NCI-H2171 (cell line): ENCODE results near the gene SALL3.

Source experiments
- DNase-seq: peaks from one replicate; lab custom pipeline; 2025; lab: John Stamatoyannopoulos, UW

The SALL3 gene

DNA sequence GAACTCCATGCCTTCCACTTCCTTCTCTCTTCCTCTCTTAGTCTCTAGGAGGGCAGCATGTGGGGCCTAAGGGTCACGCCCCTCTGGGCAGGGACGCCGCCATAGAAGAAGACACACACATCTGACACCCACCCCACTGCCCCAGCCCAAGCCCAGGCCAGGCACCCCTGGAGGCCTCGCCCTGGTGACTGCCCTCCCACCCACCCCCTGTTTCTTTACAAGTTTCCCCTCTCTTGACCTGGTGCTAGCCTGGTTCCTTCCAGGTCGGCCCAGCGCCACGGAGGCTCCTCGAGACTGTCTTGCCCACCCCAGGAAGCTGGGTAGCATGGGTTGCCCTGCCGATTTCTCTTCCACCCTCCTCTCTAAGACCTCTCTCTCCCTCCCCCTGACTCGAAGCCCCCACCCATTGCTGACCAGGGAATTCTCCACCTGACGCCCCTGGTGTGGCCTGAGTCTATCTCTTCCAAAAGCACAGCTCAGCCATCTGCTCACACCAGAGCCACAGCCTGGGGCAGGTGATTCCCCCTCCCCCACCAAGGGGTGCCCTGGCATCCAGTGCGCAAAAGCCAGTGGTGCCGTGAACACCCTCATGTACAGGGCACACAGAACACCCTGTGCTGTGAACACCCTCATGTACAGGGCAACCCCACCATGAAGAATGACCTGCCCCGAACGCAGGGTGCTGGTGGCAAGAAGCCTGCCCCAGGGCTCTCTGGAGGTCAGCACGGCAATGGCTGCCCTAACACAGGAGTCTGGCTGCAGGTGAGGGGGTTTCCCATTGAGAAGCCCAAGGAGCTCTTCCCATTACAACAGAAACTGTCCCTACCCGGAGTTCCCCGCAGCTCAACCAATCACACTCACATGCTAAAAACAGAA, 13.5 kb upstream of the SALL3 start:
- no peak for DNase-seq

DNA sequence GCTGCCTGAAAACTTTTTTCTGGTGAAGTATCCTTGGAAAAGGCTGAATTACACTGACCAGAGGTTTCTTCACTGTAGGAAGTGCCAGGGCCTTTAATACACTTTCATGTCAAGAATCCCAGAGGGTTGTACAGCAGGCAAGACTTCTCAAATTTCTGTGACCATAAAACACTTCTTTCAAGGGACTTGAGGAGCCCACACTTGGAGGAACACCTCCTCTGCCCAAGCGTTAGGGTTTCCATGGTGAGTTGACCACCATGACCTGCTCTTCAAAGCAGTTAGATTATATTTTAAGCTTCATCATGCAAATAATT, 12.9 kb upstream of the SALL3 start:
- DNase-seq, result no peak

DNA sequence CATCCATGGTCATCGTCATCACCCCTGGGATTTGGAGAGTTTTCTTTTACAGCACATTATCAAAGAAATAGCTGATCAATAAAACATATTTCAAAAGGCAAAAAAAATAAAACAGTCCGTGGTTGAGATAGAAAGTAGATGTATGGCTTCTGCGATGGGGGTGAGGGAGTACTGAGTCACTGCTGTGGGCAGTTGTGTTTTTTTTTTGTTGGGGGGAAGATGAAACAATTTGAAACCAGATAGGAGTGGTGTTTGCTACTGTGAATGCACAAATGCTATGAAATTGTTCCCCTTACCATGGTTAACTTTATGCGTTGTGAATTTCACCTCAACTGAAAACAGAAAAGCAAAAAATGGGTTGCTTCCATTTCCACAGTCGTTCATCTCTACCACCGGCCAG, 11.9 kb upstream of the SALL3 start:
- no peak for DNase-seq

DNA sequence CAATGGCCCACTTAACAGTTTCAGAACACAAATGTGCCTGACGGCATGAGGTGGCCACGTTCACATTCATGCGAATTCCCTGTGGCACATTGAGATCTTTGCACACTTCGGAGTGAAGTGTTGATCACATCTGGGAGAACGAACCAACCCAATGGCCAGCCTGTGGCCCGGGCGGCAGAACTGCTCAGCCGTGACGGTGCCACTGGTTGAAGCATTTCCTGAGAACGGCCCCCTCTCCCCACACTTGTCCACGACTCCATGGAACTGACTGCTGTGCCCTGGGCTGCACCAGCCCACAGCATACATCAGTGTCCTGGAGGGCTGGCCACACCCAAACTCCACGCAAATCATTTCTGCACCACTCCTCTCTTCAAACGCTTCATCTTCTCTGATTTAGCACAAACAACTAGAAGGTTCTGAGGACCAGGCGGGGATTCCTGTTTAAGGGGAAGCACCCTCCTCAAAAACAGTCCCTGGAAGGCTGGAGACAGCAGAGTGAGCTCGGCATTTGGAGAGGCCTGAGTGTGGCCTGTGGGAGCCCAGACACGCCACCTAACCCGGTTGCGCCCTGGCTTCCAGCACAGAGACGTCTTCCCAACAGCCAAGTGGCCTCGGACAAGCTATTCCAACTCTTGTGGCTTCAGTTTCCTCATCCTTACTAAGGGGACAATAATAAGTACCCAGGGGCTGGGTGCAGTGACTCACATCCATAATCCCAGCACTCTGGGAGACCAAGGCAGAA, 9.9 kb upstream of the SALL3 start:
- no peak for DNase-seq

DNA sequence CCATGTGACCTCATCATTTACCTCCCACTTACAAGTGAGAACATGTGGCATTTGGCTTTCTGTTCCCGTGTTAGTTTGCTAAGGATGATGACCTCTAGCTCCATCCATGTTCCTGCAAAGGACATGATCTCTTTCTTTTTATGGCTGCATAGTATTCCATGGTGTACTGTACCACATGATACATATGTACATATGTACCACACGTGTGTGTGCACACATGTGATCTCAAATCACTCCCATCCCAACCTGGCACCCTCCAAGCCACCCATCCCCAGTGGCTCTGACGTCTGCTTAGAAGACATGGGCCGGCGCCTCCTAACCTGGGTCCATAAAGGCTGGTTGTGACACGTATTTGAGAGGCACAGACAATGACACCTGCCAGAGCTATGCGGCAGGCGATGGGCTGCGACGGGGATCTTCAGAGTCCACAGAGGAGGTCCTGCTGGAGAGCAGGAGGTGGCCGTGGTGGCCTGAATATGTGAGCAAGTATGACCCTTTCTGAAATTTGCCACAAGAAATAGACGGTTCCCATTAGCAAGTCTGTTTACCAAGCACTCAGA, 8.8 kb upstream of the SALL3 start:
- no peak for DNase-seq

DNA sequence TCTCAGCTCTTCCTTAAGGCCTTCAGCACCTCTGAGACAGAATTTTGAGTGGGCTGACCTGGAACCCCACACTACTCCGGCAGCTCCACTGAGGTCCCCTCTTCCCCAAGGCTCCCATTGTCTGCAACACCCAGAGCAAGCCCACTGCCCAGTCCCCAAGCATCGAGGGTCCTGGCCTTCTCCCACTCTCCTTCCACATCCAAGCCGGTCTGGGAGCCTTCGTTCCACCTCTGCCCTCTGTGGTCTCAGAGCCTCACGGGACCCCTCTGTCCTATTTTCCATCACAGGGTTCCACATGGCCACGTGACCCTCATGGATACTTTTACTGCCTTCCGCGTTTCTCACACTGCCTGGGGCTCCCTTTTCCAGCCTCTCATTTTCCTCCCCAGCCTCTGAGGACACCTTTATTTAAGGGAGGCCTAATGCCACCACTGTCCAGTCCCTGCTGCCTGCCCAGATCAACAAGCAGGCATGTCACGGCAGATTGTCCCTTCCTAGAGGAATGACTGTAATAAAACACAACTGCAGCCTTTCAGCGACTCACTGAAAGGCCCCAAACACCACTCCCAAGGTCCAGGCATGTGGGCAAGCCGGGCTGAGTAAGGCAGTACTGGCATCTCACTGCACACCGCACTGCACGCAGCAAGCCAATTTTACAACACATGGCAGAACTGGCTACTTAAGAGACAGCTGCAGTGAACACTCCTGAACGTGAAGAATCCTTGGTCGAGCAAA, 7.9 kb upstream of the SALL3 start:
- DNase-seq, result no peak

DNA sequence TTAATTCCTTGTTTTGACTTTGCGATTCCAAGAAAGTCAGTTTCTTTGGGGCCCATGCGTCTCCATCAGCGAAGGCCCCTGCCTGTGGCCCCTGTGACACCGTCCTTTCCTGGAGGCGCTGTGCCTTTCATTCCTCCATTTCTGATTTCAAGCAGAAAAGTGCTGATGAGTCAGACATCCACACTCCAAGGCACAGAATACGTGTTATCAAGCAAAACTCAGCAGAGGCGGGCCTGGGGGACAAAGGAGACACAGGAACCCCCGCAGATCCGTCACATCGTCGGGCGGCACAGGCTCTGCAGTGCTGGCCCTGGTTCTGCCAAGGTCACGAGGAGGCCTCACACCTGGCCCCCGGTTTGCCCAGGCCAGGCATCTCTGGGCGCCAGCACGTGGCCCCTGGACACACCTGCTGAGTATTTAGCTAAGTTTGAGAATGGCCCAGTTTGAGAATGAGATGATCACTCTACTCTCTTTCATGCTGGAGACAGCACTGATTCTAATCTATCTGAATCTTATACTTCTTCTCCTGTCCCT, 7.2 kb upstream of the SALL3 start:
- DNase-seq, result no peak

DNA sequence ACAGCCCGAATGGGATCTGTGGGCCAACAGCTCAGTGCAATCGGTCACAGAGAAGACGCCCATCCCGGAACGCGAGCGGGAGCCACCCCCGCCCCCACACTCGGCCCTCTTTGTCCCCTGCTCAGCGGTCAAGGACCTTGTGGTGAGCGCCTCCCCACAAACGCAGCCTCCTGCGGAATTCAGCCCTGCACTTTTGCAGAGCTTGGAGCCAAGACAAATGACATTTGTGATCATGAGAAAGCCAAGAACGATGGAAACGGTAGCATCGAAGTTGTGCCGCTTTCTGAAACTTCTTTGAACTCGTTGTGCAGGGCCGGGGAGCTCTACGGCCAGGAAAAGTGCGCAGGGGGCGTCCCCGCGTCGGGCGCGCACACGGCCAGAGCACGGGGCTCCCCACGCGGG, 6.7 kb upstream of the SALL3 start:
- no peak for DNase-seq

DNA sequence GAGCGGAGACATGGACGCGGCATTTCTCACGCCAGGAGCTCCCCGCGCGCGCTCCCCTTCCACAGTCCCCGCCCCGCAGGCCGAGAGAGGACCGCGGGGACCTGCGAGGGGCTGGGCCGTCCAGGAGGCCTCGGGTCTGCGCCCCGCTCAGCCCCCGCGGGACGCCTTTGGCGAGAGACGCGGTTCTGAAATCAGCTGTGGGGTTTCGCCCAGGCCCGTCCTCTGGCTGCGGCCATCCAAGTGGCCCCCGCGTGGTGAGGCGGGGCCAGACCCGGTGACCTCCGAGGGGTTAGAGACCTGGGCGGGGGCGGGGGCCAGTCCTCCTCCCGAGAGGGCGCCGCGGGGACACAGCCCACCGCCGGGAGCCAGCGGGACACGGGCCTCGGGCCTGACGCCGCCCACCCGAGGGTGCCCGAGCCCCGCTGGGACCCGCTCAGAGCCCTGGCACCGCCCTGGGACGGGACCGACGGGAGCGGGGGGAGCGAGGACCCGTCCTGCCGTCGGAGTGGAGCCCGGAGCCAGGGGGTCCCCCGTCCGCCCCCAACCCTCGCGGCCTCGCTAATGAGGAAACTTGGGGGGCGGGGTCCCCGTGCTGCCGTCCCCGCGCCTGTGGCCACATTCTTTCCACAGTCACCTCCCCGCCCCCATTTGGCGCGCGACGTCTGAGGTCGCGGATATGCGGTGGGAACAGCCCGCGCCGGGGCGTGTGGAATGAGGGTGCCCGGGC, 6.1 kb upstream of the SALL3 start:
- no peak for DNase-seq

DNA sequence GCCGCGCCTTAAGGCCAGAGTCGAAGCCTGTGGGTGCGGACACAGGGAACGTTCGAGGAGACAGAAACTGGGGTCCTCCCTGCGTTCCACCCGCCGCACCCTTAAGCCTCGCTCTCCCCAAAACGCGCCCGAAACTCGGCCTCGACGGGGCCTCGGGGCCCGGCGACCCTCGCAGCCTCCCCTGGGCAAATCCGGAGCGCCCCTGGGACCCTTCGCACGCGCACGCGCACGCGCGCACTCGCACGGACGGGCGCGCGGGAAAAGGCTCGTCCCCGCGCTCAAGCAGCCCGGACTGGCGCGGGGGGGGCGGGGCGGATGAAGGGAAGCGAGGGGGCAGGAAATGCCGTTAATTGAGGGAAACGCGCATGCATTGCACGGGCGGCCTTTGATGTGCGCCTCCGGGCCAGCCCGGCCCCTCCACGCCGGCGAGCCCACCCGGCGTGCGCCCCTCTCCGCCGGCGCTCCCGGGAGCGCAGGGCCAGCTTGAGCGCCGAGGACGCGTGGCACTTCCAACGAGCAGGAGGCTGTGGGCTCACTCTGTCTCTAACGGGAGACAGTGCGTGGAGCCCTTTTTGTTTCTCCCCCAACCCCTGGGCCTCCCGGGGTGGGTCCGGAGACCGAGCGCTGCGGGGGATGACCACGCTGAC, 5.4 kb upstream of the SALL3 start:
- DNase-seq, result no peak

DNA sequence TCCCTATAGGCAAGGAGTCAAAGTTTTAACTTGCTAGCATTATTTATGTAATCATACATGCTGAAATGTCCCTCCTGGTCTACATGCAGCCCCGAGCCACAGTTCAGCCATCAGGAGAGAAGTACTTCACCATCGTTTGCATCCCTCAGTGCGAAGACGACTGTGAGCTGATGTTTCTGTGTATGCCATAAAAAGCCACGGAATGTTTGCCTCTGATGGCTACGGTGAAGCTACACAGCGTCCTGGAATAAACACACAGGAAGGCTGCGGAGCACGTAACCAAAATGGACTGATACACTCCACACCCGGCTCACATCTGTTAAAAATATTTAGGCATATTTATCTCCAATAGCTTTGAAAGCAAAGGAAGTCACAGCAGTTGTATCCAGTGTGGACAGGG, 4.3 kb upstream of the SALL3 start:
- DNase-seq, result no peak

DNA sequence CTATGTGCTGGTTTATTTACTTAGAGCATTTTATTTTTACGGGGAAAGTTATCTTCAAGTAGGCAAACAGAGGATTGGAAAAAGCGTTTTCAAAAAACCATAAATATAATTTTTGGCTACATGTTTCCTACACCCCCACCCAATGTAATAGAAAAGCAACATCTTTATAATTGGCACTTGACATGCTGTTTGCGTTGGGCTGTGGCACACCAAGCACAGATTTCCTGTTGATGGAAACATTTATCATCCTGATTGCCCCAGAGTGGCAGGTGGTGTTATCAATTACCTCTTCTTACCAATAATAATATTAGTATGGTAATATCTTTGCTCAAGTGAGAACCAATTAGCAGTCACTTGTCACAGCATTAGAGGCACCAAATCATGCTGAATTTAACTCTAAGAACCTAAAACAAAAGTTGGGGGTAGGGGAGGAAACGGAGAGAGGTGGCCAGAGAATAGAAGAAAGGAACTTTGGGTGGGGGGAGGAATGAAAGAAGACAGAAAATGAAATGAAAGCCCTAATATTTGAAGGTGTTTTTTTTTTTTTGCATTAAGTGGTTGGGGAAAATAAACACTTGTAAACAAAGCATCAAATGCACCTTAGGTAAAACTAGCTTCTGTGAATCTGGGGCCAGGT, 3.8 kb upstream of the SALL3 start:
- no peak for DNase-seq

DNA sequence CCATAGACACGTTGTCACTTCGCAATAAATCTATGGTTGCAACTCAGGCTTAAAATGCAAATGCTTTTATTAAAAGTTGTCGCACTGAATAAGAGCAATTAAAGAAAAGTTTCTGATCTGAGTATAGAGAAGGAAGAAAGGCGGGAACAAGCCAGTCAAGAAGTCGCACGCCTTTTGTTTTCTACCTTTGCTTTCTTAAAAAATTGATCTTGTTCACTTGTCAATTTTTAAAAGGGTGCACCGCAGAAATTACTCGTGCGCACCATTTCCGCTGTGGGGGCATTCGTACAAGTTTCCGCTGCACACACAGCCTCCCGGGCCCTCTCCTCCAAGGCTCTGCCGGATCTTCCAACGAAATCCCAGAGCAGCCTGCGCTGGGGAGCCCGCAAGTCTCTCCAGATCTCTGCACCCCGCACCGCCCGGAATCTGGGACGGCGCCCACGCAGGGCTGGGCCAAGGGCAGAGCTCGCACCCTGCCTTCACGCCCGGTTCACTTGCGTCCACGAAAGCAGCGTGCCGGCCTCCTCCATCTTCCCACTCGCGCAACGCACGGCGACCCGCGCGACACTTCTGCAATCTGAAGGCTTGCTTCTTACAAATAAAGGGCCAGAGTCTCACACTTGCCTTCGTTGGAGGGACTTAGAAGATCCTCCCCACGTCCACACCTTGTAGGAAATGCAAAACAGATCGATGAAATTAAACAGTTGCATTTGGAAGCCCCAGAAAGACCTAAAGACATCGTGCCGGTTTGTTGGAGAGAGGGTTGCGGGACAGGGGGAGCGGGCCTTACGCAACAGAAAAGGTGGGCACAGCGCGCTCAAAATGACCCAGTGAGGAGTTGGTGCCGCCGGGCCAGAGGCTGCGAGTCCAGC, 2.6 kb upstream of the SALL3 start:
- DNase-seq, result no peak

DNA sequence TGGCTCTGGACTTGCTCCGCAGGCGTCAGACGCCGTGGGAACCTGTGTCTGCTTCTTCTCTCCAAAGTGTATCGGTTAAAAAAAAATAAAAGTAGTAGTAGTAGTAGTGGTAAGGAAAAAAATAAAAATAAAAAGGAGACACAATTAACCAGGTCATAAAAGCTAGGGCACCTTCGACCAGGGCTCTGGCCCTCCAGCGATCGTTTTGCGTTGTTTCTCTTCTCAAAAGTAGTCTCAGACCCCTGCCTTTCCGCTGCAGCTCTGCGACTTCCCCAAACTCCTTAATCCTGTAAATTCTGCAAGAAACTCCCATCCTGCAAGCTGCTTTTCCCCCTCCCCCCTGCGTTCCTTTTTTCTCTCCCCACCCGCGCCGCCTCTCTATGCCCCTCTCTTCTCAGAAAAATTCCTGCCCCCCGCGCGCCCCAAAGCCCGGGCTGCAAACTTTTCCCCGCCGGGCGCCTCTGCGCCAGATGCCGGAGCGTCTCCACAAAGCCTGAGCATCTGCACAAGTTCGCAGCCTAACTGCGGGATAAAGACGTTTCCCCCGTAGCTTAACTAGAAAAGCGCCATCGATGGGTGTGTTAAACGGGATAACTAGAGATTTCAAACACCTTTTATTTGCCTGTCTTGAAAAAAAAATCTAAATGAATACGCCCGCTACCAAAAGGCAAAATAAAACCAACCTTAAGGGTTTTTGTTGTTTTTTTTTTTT, 1.8 kb upstream of the SALL3 start:
- no peak for DNase-seq

DNA sequence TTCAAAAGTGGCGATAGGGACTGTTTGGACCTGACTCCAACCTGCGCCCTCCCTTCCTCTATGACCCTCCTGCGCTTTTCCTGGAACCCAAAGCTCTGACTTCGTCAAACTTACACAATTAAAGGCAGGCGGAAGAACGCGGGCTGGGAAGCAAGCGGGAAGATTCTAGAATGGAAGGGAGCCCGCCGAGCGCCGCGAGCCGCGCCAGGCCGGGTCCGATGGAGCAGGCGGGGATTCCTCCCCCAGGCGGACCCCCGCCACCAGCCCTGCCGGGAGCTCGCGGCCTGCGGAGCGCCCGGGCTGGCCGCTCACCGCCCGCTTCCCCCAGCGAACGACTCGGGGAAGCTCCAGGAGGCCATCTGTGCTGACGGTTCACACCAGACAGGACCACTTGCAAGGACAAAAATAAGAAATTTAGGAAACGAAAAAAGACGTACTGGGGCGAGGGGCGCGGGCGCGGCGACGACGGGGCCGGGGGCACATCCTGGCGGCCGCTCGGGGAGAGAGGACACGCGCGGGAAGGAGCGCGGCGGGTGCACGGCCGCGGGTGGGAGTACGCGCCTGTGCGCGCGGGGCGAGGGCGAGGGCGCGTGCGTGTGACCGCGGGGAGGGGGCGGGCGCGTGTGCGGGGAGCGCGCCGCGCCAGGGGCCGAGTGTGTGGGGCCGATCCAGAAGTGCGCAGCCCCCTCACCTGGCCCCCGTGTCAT, 1.1 kb upstream of the SALL3 start:
- no peak for DNase-seq

DNA sequence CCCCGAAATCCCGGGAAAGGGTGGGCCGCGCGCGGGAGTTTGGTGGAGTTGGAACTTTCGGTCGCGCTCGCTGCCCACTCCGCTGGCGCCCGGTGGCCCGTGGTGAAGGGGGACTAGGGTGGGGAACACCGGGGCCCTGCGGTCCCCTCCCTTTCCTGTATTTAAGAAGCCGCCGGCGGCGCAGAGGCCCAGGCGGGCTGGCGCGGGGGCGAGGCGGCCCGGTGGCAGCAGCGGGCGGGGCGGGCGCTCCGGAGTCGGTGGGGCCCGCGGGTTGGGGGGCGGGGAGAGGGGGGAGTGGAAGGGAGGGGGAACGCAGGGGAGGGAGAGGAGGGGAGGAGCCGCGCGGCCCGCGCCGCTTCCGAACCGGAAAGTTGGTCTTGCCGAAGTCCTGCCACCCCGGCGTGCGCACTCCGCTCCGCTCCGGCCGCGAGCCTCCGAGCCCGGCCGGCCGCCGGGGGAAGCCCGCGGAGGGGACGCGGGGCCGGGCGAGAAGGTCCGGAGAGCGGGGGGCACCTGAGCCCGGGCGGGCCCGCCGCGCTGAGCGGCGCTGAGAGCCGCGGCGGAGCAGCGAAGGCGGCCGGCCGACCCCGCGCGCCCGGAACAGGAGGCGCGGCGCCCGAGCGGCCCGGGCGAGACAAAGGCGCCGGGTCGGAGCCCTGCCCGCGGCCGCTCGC, 425 bp upstream of the SALL3 start:
- DNase-seq, result no peak

DNA sequence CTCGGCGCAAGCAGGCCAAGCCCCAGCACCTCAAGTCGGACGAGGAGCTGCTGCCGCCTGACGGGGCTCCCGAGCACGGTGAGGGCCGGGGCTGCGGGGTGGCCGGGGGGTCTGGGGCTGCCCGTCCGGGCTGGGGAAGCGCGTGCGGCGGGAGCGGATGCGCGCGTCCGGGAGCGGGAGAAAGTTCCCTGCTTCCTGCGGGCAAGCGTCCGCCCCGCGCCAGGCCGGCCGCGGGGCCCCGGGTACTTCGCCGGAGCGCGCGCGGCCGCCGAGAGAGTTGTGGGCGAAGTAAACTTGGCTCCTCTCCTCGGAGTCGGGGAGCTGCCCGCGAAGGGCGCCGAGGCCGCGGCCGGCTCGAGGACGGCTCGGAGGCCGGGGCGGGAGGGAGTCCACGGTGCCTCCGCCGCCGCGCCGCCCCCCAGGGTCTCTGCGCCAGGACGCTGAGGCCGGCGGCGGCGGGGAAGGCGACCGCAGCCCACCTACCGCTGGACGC, 707 bp downstream of the SALL3 start:
- DNase-seq, result no peak
